Neural progenitor cell (in vitro differentiated cells): ENCODE measurements around the gene ANKRD1. TPM values are rescaled to one million over a fixed set of nuclear protein-coding genes. Genes with fewer than 3 reads are reported as not detected.
"Not testable (repeated sequence)": the region's sequence is repeated elsewhere in the genome, so short reads cannot be mapped to it uniquely, and the experiment has no call there.

Experiments used
- DNase-seq: peaks from one replicate; pipeline ENCODE4 v3.0.0-alpha.2; 2016; ENCODE audit warnings: low spot score
- H2AFZ ChIP-seq: fragments of 200-600 bp; sonication (generic); replicated peaks from 2 replicates; pipeline ENCODE4 v1.6.1; 2016; ENCODE audit warnings: antibody characterized with exemption
- H3F3A ChIP-seq: fragments of 200-600 bp; sonication (generic); 2 replicates; pipeline ENCODE4 v1.6.1; 2016; ENCODE audit warnings: antibody characterized with exemption, low read depth
- H3K27ac ChIP-seq: fragments of 200-600 bp; sonication (generic); 2 replicates; pipeline ENCODE4 v1.5.1; 2016; ENCODE audit warnings: mild to moderate bottlenecking
- H3K27me3 ChIP-seq: fragments of 200-600 bp; sonication (generic); 2 replicates; pipeline ENCODE4 v1.6.1; 2016; ENCODE audit warnings: mild to moderate bottlenecking, moderate library complexity
- H3K36me3 ChIP-seq: fragments of 200-600 bp; sonication (generic); 2 replicates; pipeline ENCODE4 v1.5.1; 2016
- H3K4me1 ChIP-seq: fragments of 200-600 bp; sonication (generic); 2 replicates; pipeline ENCODE4 v1.6.1; 2016; ENCODE audit warnings: mixed run types
- H3K4me2 ChIP-seq: fragments of 200-600 bp; sonication (generic); 2 replicates; pipeline ENCODE4 v1.6.1; 2016
- H3K4me3 ChIP-seq: fragments of 200-600 bp; sonication (generic); 2 replicates; pipeline ENCODE4 v1.5.1; 2016
- H3K79me2 ChIP-seq: fragments of 200-600 bp; sonication (generic); 2 replicates; pipeline ENCODE4 v1.6.1; 2016; ENCODE audit warnings: low read depth
- H3K9ac ChIP-seq: fragments of 200-600 bp; sonication (generic); 2 replicates; pipeline ENCODE4 v1.6.1; 2016
- H3K9me3 ChIP-seq: fragments of 200-600 bp; sonication (generic); 2 replicates; pipeline ENCODE4 v1.5.1; 2016; ENCODE audit warnings: low read depth
- H4K20me1 ChIP-seq: fragments of 200-600 bp; sonication (generic); 2 replicates; pipeline ENCODE4 v1.6.1; 2016; ENCODE audit warnings: low read depth
- H3K27ac Mint-ChIP-seq: 3 replicates; pipeline ENCODE4 v1.8.0; 2021; ENCODE audit warnings: mixed read lengths
- H3K27me3 Mint-ChIP-seq: 2 replicates; pipeline ENCODE4 v1.8.0; 2022; ENCODE audit warnings: low read depth, mild to moderate bottlenecking, inconsistent platforms, moderate library complexity, mixed read lengths; ENCODE audit not compliant: insufficient read depth
- H3K36me3 Mint-ChIP-seq: 3 replicates; pipeline ENCODE4 v1.8.0; 2021; ENCODE audit warnings: mixed read lengths
- H3K4me1 Mint-ChIP-seq: 3 replicates; pipeline ENCODE4 v1.8.0; 2021; ENCODE audit warnings: mixed read lengths
- H3K4me3 Mint-ChIP-seq: 3 replicates; pipeline ENCODE4 v1.8.0; 2021; ENCODE audit warnings: mild to moderate bottlenecking, moderate library complexity, mixed read lengths
- H3K9me3 Mint-ChIP-seq: 3 replicates; pipeline ENCODE4 v1.8.0; 2020; ENCODE audit warnings: mixed read lengths
- CTCF ChIP-seq: fragments of 200-600 bp; sonication (generic); IDR thresholded peaks from 2 replicates; pipeline ENCODE4 v1.5.1; 2017; ENCODE audit warnings: antibody characterized with exemption, mild to moderate bottlenecking
- EZH2 ChIP-seq: fragments of 200-600 bp; sonication (generic); IDR thresholded peaks from 2 replicates; pipeline ENCODE4 v1.6.1; 2017; ENCODE audit warnings: antibody characterized with exemption, mild to moderate bottlenecking, moderate library complexity
- EZH2phosphoT487 ChIP-seq: fragments of 200-600 bp; sonication (generic); IDR thresholded peaks from 2 replicates; pipeline ENCODE4 v1.6.1; 2017; ENCODE audit warnings: antibody characterized with exemption
- total RNA-seq: library from RNA; depleted of rRNA; stranded (reverse); fragments of >200 nt; gene quantifications from 2 replicates; pipeline ENCODE4 v1.2.3, GENCODE V29; 2015; ENCODE audit warnings: low replicate concordance

The ANKRD1 gene
- total RNA-seq, 1 donor from 2014 or later, result 1.2 TPM

DNA sequence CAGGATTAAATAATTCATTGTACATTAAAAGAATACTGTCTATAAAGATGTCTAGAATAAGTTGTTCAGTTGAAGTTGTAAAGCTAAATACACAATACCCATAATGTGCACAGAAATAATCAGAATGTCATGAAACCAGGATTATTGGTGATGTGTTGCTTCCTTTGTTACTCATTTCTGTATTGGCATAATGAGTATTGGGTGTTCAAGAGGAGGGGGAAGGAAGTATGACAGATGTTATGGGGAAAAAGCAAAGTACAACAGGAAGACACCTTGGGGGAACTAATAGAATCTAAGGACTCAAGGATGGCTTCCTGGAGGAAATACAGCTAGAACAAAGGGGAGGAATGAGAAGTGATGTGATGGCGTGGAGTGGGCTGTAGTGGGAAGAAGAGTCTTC is 15.0 kb downstream of the ANKRD1 start:
- Histone ChIP-seq H2AFZ (no peak overlapping the region), H3K4me1 (no peaks in the 10 kb centered on the region), H3K4me2 (no peak overlapping the region), H3K36me3 (no peaks in the 10 kb centered on the region), H3F3A (no peaks in the 10 kb centered on the region), H3K27ac (no peak overlapping the region), H3K79me2 (no peaks in the 10 kb centered on the region), H3K9ac (no peak overlapping the region), H3K27me3 (no peaks in the 10 kb centered on the region), H3K9me3 (no peaks in the 10 kb centered on the region), H3K4me3 (no peak overlapping the region), H4K20me1 (no peaks in the 10 kb centered on the region)
- DNase-seq, result no peak
- H3K36me3 Mint-ChIP-seq, result peaks cover 24% of the 10 kb centered on the region
- H3K9me3 Mint-ChIP-seq, result no peaks in the 10 kb centered on the region
- H3K27ac Mint-ChIP-seq, result no peak overlapping the region
- TF ChIP-seq CTCF (no peak), EZH2 (no peak), EZH2phosphoT487 (no peak)
- no peaks in the 10 kb centered on the region for H3K4me1 Mint-ChIP-seq
- H3K4me3 Mint-ChIP-seq, result no peak overlapping the region
- no peaks in the 10 kb centered on the region for H3K27me3 Mint-ChIP-seq

DNA sequence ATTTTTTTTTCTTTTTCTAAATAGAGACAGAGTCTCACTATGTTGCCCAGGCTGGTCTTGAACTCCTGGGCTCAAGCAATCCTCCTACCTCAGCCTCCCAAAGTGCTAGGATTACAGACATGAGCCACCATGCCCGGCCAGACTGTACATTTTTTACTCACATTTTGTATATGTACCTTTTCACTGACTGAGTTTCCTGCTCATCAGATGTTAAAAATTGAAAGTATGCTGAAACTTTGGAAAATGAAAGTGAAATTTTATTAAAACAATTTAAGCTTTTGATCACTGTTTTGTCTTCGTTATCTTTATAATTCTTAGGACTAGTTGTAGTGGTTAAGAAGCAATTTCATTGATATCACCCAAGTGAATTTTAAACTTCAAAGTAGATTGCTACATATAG is 24.0 kb downstream of the ANKRD1 start:
- not testable (repeated sequence) for H3K9me3 Mint-ChIP-seq, H3K27ac Mint-ChIP-seq, H3F3A ChIP-seq, H4K20me1 ChIP-seq, H3K27ac ChIP-seq, H3K4me2 ChIP-seq, H3K9me3 ChIP-seq, H3K27me3 Mint-ChIP-seq, H3K4me3 ChIP-seq, H3K27me3 ChIP-seq, DNase-seq, H3K79me2 ChIP-seq, H3K4me3 Mint-ChIP-seq, H2AFZ ChIP-seq, H3K4me1 ChIP-seq, H3K9ac ChIP-seq, H3K4me1 Mint-ChIP-seq
- peaks cover 16% of the 10 kb centered on the region for H3K36me3 Mint-ChIP-seq
- H3K36me3 ChIP-seq, result peaks cover 20% of the 10 kb centered on the region

DNA sequence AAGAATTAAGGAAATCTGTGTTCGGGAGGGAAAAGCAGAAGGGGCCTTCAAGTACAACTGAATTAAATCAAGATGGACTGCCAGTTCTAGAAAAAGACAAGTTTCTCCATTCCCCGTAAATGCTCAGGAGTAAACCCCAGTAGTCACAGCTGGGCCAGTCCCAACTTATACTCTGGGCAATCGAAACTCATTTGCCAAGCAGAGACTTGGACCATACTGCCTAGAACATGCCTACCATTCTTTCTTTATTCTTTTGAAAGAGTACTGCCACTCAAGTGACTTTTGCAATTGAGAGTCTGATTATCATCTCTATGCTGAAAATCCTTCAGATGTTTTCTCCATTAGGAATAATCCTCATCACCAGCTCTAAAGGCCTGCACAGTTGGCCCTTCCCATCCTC is 27.7 kb downstream of the ANKRD1 start:
- Mint-ChIP-seq H3K27ac (no peak overlapping the region), H3K36me3 (peaks cover 27% of the 10 kb centered on the region), H3K4me1 (no peaks in the 10 kb centered on the region), H3K4me3 (no peak overlapping the region), H3K27me3 (no peaks in the 10 kb centered on the region), H3K9me3 (no peaks in the 10 kb centered on the region)
- no peaks in the 10 kb centered on the region for H3K27me3 ChIP-seq
- H3K79me2 ChIP-seq, result no peaks in the 10 kb centered on the region
- no peaks in the 10 kb centered on the region for H4K20me1 ChIP-seq
- no peak for DNase-seq
- TF ChIP-seq EZH2 (no peak), CTCF (no peak), EZH2phosphoT487 (no peak)
- H3K4me3 ChIP-seq, result no peak overlapping the region
- no peak overlapping the region for H2AFZ ChIP-seq
- H3K36me3 ChIP-seq, result peaks cover 20% of the 10 kb centered on the region
- no peaks in the 10 kb centered on the region for H3K9me3 ChIP-seq
- H3K4me1 ChIP-seq, result no peaks in the 10 kb centered on the region
- no peak overlapping the region for H3K4me2 ChIP-seq
- H3F3A ChIP-seq, result no peaks in the 10 kb centered on the region
- no peak overlapping the region for H3K9ac ChIP-seq
- H3K27ac ChIP-seq, result no peak overlapping the region

DNA sequence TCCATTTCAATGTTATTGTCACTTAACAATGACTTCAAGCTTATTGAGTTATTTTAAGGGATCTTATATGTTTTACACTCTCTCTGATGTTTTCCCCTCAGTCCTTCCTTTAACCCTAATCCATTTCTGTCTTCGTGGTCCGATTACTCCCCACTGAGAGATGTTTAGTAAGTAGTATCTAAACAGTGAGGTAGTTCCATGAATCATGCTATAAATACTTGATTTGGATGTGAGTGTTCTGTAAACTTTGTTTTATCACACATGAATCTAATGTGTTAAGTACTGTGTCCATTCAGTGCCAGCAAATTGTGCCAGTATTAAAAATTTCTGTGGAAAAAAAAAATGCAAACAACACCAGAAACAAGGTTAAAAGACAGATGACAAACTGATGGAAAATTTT is 30.5 kb downstream of the ANKRD1 start:
- Histone ChIP-seq H3K4me3 (no peak overlapping the region), H3K9ac (no peak overlapping the region), H2AFZ (no peak overlapping the region), H3K4me1 (no peaks in the 10 kb centered on the region), H3F3A (no peaks in the 10 kb centered on the region), H3K4me2 (no peak overlapping the region), H3K36me3 (peaks cover 12% of the 10 kb centered on the region), H3K79me2 (no peaks in the 10 kb centered on the region), H4K20me1 (no peaks in the 10 kb centered on the region), H3K27ac (no peak overlapping the region), H3K9me3 (no peaks in the 10 kb centered on the region), H3K27me3 (no peaks in the 10 kb centered on the region)
- Mint-ChIP-seq H3K36me3 (peaks cover 31% of the 10 kb centered on the region), H3K27me3 (no peaks in the 10 kb centered on the region), H3K4me1 (no peaks in the 10 kb centered on the region), H3K9me3 (no peaks in the 10 kb centered on the region), H3K27ac (no peak overlapping the region), H3K4me3 (no peak overlapping the region)
- no peak for DNase-seq
- TF ChIP-seq EZH2phosphoT487 (no peak), CTCF (no peak), EZH2 (no peak)
